ENCODE results near the gene CYP2W1.
"Not testable (repeated sequence)": the region's sequence is repeated elsewhere in the genome, so short reads cannot be mapped to it uniquely, and the experiment has no call there.

DNA sequence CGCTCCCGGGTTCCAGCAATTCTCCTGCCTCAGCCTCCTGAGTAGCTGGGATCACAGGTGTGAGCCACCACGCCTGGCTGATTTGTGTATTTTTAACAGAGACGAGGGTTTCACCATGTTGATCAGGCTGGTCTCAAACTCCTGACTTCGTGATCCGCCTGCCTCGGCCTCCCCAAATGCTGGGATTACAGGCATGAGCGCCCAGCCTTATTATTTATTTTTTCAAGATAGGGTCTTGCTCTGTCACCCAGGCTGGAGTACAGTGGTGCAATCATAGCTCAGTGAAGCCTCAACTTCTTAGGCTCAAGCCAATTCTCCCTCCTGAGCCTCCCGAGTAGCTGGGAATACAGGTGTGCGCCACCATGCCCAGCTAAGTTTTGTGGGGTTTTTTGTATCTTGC is 23.2 kb upstream of the CYP2W1 start:
- TF ChIP-seq POLR2A (IDR thresholded peaks at IDR 0.05): not testable (repeated sequence)
- TF ChIP-seq, protein P1, sequence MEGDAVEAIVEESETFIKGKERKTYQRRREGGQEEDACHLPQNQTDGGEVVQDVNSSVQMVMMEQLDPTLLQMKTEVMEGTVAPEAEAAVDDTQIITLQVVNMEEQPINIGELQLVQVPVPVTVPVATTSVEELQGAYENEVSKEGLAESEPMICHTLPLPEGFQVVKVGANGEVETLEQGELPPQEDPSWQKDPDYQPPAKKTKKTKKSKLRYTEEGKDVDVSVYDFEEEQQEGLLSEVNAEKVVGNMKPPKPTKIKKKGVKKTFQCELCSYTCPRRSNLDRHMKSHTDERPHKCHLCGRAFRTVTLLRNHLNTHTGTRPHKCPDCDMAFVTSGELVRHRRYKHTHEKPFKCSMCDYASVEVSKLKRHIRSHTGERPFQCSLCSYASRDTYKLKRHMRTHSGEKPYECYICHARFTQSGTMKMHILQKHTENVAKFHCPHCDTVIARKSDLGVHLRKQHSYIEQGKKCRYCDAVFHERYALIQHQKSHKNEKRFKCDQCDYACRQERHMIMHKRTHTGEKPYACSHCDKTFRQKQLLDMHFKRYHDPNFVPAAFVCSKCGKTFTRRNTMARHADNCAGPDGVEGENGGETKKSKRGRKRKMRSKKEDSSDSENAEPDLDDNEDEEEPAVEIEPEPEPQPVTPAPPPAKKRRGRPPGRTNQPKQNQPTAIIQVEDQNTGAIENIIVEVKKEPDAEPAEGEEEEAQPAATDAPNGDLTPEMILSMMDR (IDR thresholded peaks at IDR 0.05): not testable (repeated sequence)
